ENCODE data around the gene COMT.

The COMT gene

DNA sequence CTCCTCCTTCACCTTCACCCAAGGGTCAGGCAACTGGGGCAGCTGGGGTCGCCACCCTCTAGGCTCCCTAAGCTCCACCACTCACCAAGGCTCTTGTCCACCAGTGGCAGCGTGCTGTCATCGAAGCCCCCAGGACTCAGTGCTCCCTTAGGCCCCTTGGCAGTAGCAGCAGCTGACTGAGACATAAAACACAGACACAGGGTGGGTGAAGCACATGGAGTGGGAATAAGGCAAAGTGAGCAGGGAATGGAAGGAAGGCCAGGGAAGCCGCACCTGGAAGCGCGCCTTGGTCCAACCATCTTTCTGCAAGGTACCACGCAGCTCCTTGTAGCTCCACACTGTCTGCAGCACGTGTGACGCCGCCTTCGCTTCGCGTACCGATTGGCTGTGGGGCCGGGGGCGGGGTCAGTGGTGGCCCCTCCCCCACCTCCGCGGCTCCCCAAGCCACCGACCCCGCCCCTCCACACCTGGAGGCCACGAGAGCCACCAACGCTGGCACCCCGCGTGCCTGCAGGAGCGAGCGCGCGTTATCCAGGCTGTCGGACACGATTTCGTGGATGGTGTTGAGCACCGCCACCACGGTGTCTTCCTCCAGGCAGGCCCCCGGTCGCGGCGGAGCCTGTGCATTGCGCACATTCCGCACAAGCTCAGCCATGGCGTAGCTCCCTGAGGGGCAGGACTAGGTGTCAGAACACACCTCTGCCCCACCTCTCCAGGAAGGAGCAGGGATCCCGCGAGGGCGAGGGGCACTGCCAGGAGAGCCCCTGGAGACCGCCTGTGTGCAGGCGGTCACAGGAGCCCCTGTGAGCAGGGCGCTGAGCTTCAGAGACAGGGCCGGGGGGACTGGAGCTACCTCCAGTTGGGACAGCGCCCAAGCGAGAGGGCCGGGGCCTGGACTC lies 31.3 kb downstream of the COMT start:
- Histone ChIP-seq H3K4me3 (ENCODE audit: extremely low read depth, insufficient read depth, low read length, poor library complexity, severe bottlenecking) (no peak overlapping the region), H3K9me3 (ENCODE audit: control insufficient read depth, low read length) (no peaks in the 10 kb centered on the region), H3K36me3 (ENCODE audit: control insufficient read depth, insufficient read depth, low read length) (peaks cover 29% of the 10 kb centered on the region), H3K4me1 (ENCODE audit: control insufficient read depth, insufficient read depth, low read length, poor library complexity, severe bottlenecking) (peaks cover 3% of the 10 kb centered on the region), H3K27ac (ENCODE audit: low read depth, low read length, severe bottlenecking) (no peak overlapping the region)
- 96% methylated on average over 40 to 50 of the region's 50 CpGs for WGBS, 2 experiments (ENCODE audit: insufficient coverage in 2 of 2)

DNA sequence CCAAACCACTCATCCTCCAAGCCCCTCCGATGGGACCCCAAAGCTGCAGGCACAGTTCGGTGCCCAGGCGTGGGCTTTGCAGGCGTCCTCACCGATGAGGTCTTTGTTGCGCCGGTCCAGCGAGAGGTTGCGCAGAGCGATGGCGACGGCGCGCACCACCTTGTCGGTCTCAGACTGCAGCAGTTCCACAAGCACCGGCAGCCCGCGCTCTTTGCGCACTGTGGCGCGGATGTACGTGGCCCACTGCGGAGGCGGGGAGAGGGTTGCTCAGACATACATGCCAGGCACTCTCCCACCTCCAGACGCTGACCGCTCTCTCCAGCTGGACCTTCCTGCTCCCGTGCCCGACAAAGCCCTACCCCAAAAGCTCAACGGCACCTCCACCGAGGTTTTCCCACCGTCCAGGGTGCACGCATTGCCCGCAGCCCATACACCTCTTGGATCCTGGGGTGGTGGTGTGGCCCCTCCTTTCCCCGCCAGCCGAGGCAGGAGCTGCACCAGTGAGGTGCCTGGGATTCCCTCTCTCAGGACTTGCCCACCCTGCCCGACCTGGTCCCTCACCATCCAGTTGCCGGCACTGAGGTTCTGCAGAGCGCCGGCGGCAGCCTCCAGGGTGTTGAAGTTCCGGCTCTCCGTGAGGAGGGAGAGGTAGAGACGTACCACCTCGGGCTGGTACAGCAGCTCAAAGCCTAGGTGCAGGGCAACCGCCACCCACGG lies 32.1 kb downstream of the COMT start:
- 97% methylated on average over 36 to 37 of the region's 46 CpGs for WGBS, 2 experiments (ENCODE audit: insufficient coverage in 2 of 2)
- H3K36me3 ChIP-seq (ENCODE audit: control insufficient read depth, insufficient read depth, low read length): peaks cover 28% of the 10 kb centered on the region

DNA sequence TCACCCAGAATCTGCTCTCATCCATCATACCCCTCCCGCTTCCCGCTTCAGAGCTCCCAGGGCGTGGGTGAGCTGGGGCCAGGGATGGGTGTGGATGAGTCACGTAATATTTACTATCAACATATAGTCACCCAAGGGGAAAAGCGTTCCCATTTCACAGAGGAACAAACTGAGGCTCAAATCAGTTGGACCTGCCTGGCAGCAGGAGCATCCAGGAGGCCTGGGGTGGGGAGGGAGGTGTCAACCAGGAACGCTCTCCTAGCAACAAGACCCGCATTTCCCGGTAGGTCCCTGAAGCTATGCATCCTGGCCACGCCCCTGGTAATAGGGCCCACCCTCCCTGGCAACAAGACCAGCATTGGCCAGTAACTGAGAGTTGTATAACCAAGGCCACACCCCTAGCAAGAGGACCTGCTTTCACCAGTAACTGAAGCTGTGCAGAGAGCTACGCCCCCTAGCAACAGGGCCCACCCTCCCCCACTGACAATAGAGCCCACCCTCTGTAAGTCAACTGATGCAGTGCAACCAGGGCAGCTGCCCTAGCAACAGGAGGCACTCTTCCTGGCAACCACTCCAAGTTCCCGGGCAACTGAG lies 32.8 kb downstream of the COMT start:
- peaks cover 28% of the 10 kb centered on the region for H3K36me3 ChIP-seq (ENCODE audit: control insufficient read depth, insufficient read depth, low read length)
- peaks cover 3% of the 10 kb centered on the region for H3K4me1 ChIP-seq (ENCODE audit: control insufficient read depth, insufficient read depth, low read length, poor library complexity, severe bottlenecking)
- H3K4me3 ChIP-seq (ENCODE audit: extremely low read depth, insufficient read depth, low read length, poor library complexity, severe bottlenecking): no peak overlapping the region
- H3K27ac ChIP-seq (ENCODE audit: low read depth, low read length, severe bottlenecking): no peak overlapping the region
- H3K9me3 ChIP-seq (ENCODE audit: control insufficient read depth, low read length): no peaks in the 10 kb centered on the region
- 41 to 53% methylated on average over 6 of the region's 11 CpGs for WGBS, 2 experiments (ENCODE audit: insufficient coverage in 2 of 2)

More for the DNA sequence above, 32.1 kb downstream of the COMT start:
- Histone ChIP-seq H3K4me1 (ENCODE audit: control insufficient read depth, insufficient read depth, low read length, poor library complexity, severe bottlenecking) (peaks cover 3% of the 10 kb centered on the region), H3K4me3 (ENCODE audit: extremely low read depth, insufficient read depth, low read length, poor library complexity, severe bottlenecking) (no peak overlapping the region), H3K9me3 (ENCODE audit: control insufficient read depth, low read length) (no peaks in the 10 kb centered on the region), H3K27ac (ENCODE audit: low read depth, low read length, severe bottlenecking) (no peak overlapping the region)

DNA sequence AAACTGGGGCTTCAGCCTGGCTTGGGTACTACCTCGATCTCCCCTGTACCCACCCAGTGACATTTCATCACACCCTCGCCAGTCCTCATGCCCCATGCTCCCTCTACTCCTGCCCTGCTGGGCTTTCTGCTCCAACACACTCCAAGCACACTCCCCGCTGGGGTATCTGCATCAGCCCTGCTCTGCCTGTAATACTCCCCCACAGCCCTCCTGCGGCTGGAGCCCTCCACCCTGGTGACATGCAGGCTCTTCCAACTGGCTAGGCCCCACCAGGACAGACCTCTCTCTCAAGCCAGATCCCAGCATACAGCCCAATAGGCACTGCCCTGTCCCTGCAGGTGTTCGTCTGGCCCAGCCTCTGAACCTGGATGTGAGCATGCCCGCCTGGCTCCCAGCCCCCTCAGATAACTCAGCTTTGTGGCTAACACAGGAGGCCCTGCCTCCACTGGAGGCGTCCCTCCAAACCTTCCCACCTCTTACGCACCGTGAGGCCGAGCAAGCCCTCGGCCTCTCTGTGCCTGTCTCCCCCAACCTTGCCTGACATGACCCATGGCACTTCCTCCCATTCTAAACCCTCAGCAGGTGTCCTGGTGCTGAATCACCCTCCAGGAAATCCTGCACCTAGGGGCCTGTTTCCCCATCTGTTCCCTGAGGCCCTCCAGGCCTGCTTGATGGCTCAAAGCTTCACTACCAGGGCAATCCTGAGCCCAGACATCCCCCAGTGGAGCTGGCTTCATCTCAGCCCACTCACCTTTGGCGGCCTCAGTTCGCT lies 33.5 kb downstream of the COMT start:
- no peaks in the 10 kb centered on the region for H3K9me3 ChIP-seq (ENCODE audit: control insufficient read depth, low read length)
- peak overlapping the region; percentile 42 for H3K27ac ChIP-seq (ENCODE audit: low read depth, low read length, severe bottlenecking)
- peaks cover 30% of the 10 kb centered on the region for H3K36me3 ChIP-seq (ENCODE audit: control insufficient read depth, insufficient read depth, low read length)
- no peak overlapping the region for H3K4me3 ChIP-seq (ENCODE audit: extremely low read depth, insufficient read depth, low read length, poor library complexity, severe bottlenecking)
- H3K4me1 ChIP-seq (ENCODE audit: control insufficient read depth, insufficient read depth, low read length, poor library complexity, severe bottlenecking): peaks cover 3% of the 10 kb centered on the region
- WGBS, 2 experiments (ENCODE audit: insufficient coverage in 2 of 2): 73 to 87% methylated on average over 8 to 10 of the region's 13 CpGs

DNA sequence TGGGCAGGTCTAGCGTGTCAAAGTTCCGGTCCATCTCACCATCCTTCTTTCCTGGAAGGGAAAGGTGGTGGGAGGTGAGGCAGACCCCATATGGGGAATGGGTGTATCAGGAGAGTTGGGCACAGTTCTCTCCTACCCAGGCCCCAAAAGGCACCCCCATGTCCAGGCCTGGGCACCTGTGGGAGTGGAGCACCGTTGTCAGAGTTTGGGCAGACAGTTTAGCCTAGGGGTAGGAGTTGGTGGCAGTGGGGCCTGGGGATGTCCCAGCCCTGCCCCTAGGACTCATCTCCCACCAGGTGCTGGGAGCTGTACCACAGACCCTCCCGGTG lies 34.1 kb downstream of the COMT start:
- WGBS, 2 experiments (ENCODE audit: insufficient coverage in 2 of 2): 80 to 100% methylated on average over 2 of the region's 4 CpGs
- no peak overlapping the region for H3K27ac ChIP-seq (ENCODE audit: low read depth, low read length, severe bottlenecking)
- peaks cover 3% of the 10 kb centered on the region for H3K4me1 ChIP-seq (ENCODE audit: control insufficient read depth, insufficient read depth, low read length, poor library complexity, severe bottlenecking)
- H3K9me3 ChIP-seq (ENCODE audit: control insufficient read depth, low read length): no peaks in the 10 kb centered on the region
- H3K4me3 ChIP-seq (ENCODE audit: extremely low read depth, insufficient read depth, low read length, poor library complexity, severe bottlenecking): no peak overlapping the region
- H3K36me3 ChIP-seq (ENCODE audit: control insufficient read depth, insufficient read depth, low read length): peaks cover 31% of the 10 kb centered on the region

DNA sequence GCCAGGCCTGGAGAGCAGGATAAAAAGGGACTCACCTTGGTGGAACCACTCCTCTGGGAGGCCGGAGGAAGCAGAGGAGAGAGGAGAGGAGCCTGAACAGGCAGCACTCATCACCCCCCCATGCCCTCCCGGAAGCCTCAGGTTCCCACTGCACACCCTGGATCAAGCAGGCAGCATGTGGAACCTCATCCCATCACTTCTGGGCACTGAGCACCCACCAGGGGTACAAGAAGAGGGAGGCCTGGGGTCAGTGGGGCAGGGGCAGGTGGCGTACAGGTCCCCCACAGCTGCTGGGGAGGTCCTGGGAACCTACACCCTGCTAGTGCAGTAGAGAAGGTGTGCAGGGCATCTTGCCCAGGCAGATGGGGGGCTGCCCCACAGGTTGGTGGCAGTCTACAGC lies 35.1 kb downstream of the COMT start:
- H3K4me3 ChIP-seq (ENCODE audit: extremely low read depth, insufficient read depth, low read length, poor library complexity, severe bottlenecking): no peak overlapping the region

DNA sequence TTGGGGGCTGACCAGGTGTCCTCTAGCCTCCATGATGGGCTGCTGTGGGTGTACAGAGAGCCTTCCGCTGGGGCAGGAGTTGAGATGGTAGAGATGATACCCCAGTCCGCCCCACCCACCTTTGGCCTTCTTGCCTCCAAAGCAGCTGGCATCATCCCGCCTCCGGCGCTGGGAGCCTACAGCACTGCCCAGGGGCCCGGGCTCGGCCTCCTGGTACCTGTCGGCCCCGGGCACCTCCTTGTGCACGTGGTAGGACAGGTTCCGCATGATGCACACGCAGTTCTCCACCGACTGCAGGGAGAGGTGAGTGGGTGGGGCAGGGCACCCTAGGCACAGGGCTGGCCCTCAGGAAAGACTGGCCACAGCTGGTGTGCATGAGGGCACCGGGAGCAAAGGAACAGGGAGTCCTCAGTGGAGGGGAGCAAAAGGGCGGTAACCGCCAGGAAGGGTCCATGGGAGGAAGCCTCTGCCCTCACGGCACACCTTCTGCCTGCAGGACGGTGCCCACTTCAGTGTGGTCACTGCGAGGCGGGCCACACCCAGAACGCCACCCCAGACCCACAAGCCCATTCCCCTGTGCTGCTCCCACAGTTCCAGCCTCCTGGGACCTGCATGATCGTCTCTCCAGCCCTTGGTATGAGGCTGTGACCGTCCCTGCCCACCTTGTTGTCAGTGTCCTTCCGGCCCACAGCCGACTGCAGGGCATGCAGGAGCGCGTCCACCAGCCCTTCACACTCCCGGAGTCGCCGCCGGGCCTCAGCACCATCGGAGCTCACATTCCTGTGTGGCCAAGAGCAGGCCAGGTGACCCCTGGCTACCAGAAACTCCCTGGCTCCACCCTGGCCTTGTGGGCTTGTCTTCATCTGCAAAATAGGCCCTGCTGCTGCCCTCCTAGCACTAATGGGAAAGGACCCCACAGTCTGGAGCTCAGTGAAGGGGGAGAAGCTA lies 36.0 kb downstream of the COMT start:
- H3K36me3 ChIP-seq (ENCODE audit: control insufficient read depth, insufficient read depth, low read length): peaks cover 23% of the 10 kb centered on the region
- H3K4me3 ChIP-seq (ENCODE audit: extremely low read depth, insufficient read depth, low read length, poor library complexity, severe bottlenecking): no peak overlapping the region
- 95 to 96% methylated on average over 31 to 32 of the region's 32 CpGs for WGBS, 2 experiments (ENCODE audit: insufficient coverage in 2 of 2)

More for the DNA sequence above, 35.1 kb downstream of the COMT start:
- Histone ChIP-seq H3K36me3 (ENCODE audit: control insufficient read depth, insufficient read depth, low read length) (peaks cover 32% of the 10 kb centered on the region), H3K4me1 (ENCODE audit: control insufficient read depth, insufficient read depth, low read length, poor library complexity, severe bottlenecking) (peaks cover 3% of the 10 kb centered on the region), H3K27ac (ENCODE audit: low read depth, low read length, severe bottlenecking) (no peak overlapping the region), H3K9me3 (ENCODE audit: control insufficient read depth, low read length) (no peaks in the 10 kb centered on the region)
- WGBS, 2 experiments (ENCODE audit: insufficient coverage in 2 of 2): 100% methylated on average over 1 of the region's 3 CpGs; no CpG with 5 or more reads in 1 of the 2 experiments

DNA sequence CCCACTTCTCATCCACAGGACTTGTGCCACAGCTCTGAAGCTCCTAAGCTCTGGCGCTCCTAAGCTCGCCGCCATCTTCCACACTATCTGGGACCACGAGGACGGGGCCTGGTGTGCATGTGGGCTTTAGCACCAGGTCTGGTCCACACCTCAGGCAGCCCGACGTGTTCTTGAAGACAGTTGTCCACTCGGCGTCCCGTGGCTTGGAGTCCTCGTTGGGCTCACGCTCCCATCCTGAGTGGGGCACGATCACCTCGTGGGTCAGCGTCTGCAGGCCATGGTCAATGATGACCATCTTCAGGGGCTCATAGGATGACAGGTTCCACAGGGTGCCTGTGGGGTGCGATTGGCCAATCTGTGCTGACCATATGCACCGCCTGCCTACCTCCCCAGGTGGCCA lies 37.2 kb downstream of the COMT start:
- Histone ChIP-seq H3K9me3 (ENCODE audit: control insufficient read depth, low read length) (no peaks in the 10 kb centered on the region), H3K36me3 (ENCODE audit: control insufficient read depth, insufficient read depth, low read length) (peaks cover 17% of the 10 kb centered on the region), H3K4me1 (ENCODE audit: control insufficient read depth, insufficient read depth, low read length, poor library complexity, severe bottlenecking) (peaks cover 4% of the 10 kb centered on the region), H3K27ac (ENCODE audit: low read depth, low read length, severe bottlenecking) (no peak overlapping the region), H3K4me3 (ENCODE audit: extremely low read depth, insufficient read depth, low read length, poor library complexity, severe bottlenecking) (no peak overlapping the region)
- 97 to 98% methylated on average over 17 of the region's 17 CpGs for WGBS, 2 experiments (ENCODE audit: insufficient coverage in 2 of 2)

More for the DNA sequence above, 36.0 kb downstream of the COMT start:
- Histone ChIP-seq H3K4me1 (ENCODE audit: control insufficient read depth, insufficient read depth, low read length, poor library complexity, severe bottlenecking) (peaks cover 3% of the 10 kb centered on the region), H3K9me3 (ENCODE audit: control insufficient read depth, low read length) (no peaks in the 10 kb centered on the region), H3K27ac (ENCODE audit: low read depth, low read length, severe bottlenecking) (no peak overlapping the region)

DNA sequence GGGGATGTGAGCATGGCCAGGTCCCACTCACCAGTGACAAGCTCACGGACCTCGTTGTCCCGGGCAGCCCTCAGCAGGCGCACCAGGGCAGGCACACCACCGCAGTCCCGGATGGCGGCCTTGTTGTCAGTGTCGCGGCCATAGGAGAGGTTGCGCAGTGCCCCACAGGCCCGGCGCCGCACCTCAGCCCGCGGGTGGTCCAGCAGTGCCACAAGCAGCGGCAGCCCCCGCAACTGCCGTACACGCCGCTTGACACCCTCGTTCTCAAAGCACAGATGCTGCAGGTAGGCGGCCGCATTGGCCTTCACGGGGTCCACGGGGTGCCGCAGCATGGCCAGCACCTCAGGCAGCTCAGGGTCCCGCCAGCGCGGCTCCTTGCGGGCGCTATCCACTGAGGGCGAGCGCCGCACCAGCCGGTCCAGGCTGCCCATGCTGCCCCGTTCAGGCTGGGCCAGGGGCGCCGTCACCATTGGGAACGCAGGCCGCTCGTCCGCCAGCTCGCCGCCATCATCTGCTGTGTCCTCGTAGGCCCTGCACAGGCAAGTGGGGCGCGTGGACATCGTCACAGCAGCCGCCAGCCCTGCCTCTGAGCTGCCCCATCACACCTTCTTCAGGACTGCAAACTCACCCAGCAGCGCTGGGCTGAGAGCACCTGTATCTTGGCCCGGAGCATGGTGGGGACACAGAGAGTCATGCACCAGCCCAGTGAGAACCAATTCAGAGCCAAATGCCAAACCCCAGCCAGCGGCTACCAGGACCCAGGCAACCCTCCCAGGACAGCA lies 38.3 kb downstream of the COMT start:
- 96 to 97% methylated on average over 49 to 52 of the region's 52 CpGs for WGBS, 2 experiments (ENCODE audit: insufficient coverage in 2 of 2)
- H3K4me1 ChIP-seq (ENCODE audit: control insufficient read depth, insufficient read depth, low read length, poor library complexity, severe bottlenecking): peaks cover 12% of the 10 kb centered on the region

More for the DNA sequence above, 38.3 kb downstream of the COMT start:
- Histone ChIP-seq H3K36me3 (ENCODE audit: control insufficient read depth, insufficient read depth, low read length) (peaks cover 17% of the 10 kb centered on the region), H3K27ac (ENCODE audit: low read depth, low read length, severe bottlenecking) (no peak overlapping the region), H3K9me3 (ENCODE audit: control insufficient read depth, low read length) (no peaks in the 10 kb centered on the region), H3K4me3 (ENCODE audit: extremely low read depth, insufficient read depth, low read length, poor library complexity, severe bottlenecking) (no peak overlapping the region)
